ENCODE measurements around the gene ALOXE3. TPM values are rescaled to one million over a fixed set of nuclear protein-coding genes. Genes with fewer than 3 reads are reported as not detected.
A peak's percentile ranks its signal among the peaks of the same experiment; 100 is the strongest.

ALOXE3 gene
- total RNA-seq, 1 donor from 2014 or later: not detected

DNA sequence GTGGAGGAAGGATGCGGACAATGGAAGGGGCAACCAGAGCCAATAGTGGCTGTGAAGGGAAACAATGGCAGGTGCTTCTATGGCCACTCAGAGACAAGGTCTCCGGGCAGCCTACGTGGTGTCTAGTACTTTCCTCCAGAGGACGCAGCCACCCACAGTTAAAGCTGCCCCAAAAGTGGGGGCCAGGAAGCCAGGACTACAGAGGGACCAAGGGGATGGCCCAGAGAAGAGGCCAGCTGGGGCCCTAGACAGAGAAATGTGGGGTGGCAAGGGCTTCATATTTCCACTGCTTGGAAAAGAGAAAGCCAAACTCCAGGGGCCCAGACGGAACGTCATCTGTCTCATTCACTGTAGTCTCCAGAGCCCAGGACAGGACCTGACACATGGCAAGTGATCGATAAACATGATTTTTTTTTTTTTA, 34.7 kb upstream of the ALOXE3 start:
- Mint-ChIP-seq H3K4me3 (ENCODE audit: low read depth) (peak overlapping the region; percentile 33), H3K36me3 (ENCODE audit: insufficient read depth) (no peaks in the 10 kb centered on the region), H3K4me1 (ENCODE audit: low read depth) (peaks cover 16% of the 10 kb centered on the region), H3K27ac (peak overlapping the region; percentile 97), H3K9me3 (ENCODE audit: low read depth) (no peaks in the 10 kb centered on the region), H3K27me3 (no peaks in the 10 kb centered on the region)
- DNase-seq (ENCODE audit: low spot score, unreplicated experiment): no peak
- TF ChIP-seq CTCF (IDR thresholded peaks at IDR 0.05; ENCODE audit: unreplicated experiment): no peak

GRCh38 chr17:8152112-8152775, 33.9 kb upstream of the ALOXE3 start, which contains the start of gene PER1:
Gene PER1, minus strand, starts transcription at chr17:8152404. Its CDS starts 1,698 bp downstream, at chr17:8150706.
- no peak for TF ChIP-seq CTCF (IDR thresholded peaks at IDR 0.05; ENCODE audit: unreplicated experiment)
- Mint-ChIP-seq H3K36me3 (ENCODE audit: insufficient read depth) (peaks cover 1% of the 10 kb centered on the region), H3K27ac (peak within 1 kb of the TSS; percentile 97), H3K27me3 (no peaks in the 10 kb centered on the region), H3K4me1 (ENCODE audit: low read depth) (peaks cover 16% of the 10 kb centered on the region), H3K9me3 (ENCODE audit: low read depth) (no peaks in the 10 kb centered on the region), H3K4me3 (ENCODE audit: low read depth) (peak within 1 kb of the TSS; percentile 82)
- DNase-seq (ENCODE audit: low spot score, unreplicated experiment): peak; percentile 77

- Mint-ChIP-seq H3K4me1 (ENCODE audit: low read depth) (peaks cover 16% of the 10 kb centered on the region), H3K9me3 (ENCODE audit: low read depth) (no peaks in the 10 kb centered on the region), H3K27me3 (no peaks in the 10 kb centered on the region), H3K36me3 (ENCODE audit: insufficient read depth) (peaks cover 5% of the 10 kb centered on the region), H3K4me3 (ENCODE audit: low read depth) (peak overlapping the region; percentile 82), H3K27ac (peak overlapping the region; percentile 97)
- DNase-seq (ENCODE audit: low spot score, unreplicated experiment): no peak
- no peak for TF ChIP-seq CTCF (IDR thresholded peaks at IDR 0.05; ENCODE audit: unreplicated experiment)
Observed at GRCh38 chr17:8151641-8152111, 33.4 kb upstream of the ALOXE3 start.

GRCh38 chr17:8151120-8151640, 32.9 kb upstream of the ALOXE3 start:
- Mint-ChIP-seq H3K36me3 (ENCODE audit: insufficient read depth) (peaks cover 9% of the 10 kb centered on the region), H3K4me1 (ENCODE audit: low read depth) (peaks cover 16% of the 10 kb centered on the region), H3K27me3 (no peaks in the 10 kb centered on the region), H3K27ac (peak overlapping the region; percentile 97), H3K4me3 (ENCODE audit: low read depth) (peak overlapping the region; percentile 82), H3K9me3 (ENCODE audit: low read depth) (no peaks in the 10 kb centered on the region)
- no peak for TF ChIP-seq CTCF (IDR thresholded peaks at IDR 0.05; ENCODE audit: unreplicated experiment)
- peak; percentile 47 for DNase-seq (ENCODE audit: low spot score, unreplicated experiment)

DNA sequence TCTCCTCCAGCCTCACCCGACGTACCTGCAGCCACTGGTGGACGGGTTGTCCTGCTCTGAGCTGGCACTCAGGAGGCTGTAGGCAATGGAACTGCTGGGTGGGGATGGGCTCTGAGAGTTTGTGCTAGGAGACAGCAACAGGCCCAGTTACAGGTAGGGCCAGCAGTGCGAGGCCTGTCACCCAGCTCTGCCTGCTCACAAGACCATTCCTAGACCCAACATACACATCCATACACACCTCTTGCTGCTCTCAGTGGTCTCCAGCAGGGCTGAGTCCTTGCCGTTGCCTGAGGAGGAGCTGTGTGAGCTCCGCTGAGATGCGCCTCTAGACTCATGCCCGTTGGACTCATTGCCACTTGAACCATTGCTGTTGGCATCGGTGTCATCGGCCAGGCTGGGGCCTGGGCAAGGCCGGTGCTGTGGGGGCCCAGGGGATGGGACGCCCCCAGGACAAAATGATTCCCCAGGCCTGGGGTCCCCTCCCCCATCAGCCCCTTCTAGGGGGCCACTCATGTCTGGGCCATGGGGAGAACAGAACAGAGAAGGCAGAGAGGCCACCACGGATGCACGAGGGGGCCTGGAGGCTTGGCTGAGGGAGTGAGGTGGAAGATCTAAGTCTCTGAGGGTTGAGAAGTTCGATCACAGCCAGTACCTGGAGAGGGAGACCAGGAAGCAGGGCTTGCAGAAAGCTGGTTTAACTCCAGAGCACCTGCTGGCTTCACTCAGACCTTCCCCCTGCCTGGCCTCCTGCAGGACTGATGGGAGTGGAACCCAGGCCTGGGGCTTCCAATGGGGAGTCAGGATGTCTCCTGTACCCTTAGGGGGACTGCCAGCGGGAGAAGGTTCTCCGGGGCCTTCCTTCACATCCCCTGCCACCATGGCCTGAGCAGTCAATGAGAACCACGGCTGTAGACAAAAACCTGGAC, 32.1 kb upstream of the ALOXE3 start:
- Mint-ChIP-seq H3K36me3 (ENCODE audit: insufficient read depth) (peaks cover 12% of the 10 kb centered on the region), H3K27ac (no peak overlapping the region), H3K27me3 (no peaks in the 10 kb centered on the region), H3K9me3 (ENCODE audit: low read depth) (no peaks in the 10 kb centered on the region), H3K4me1 (ENCODE audit: low read depth) (peaks cover 16% of the 10 kb centered on the region), H3K4me3 (ENCODE audit: low read depth) (peak overlapping the region; percentile 82)
- no peak for TF ChIP-seq CTCF (IDR thresholded peaks at IDR 0.05; ENCODE audit: unreplicated experiment)
- no peak for DNase-seq (ENCODE audit: low spot score, unreplicated experiment)

Measured in progenitor cell of endocrine pancreas (in vitro differentiated cells).